ENCODE results near the gene GPI.
"Not testable (repeated sequence)": the region's sequence is repeated elsewhere in the genome, so short reads cannot be mapped to it uniquely, and the experiment has no call there.

GPI gene

GRCh38 chr19:34368338-34368737 is 3.3 kb downstream of the GPI start:
- no peak for DNase-seq

GRCh38 chr19:34369166-34369565 is 4.2 kb downstream of the GPI start:
- DNase-seq: not testable (repeated sequence)

- DNase-seq: no peak
Measured at GRCh38 chr19:34370117-34370516, 5.1 kb downstream of the GPI start.

- DNase-seq: no peak
Measured at GRCh38 chr19:34370983-34371382, 6.0 kb downstream of the GPI start.

GRCh38 chr19:34373601-34374288 is 8.7 kb downstream of the GPI start:
- DNase-seq: no peak

- DNase-seq: no peak
Measured at GRCh38 chr19:34375598-34375997, 10.6 kb downstream of the GPI start.

- no peak for DNase-seq
Measured at GRCh38 chr19:34380639-34381241, 15.7 kb downstream of the GPI start.

GRCh38 chr19:34381399-34382251 is 16.6 kb downstream of the GPI start:
- DNase-seq: no peak

- no peak for DNase-seq
Measured at GRCh38 chr19:34382471-34382870, 17.5 kb downstream of the GPI start.

- DNase-seq: no peak
Measured at GRCh38 chr19:34383599-34383998, 18.6 kb downstream of the GPI start.

- DNase-seq: no peak
Measured at GRCh38 chr19:34386645-34387445, 21.8 kb downstream of the GPI start.

GRCh38 chr19:34387446-34387810 is 22.4 kb downstream of the GPI start:
- DNase-seq: no peak

GRCh38 chr19:34388745-34389144 is 23.7 kb downstream of the GPI start:
- DNase-seq: not testable (repeated sequence)

- DNase-seq: no peak
Measured at GRCh38 chr19:34391813-34392212, 26.8 kb downstream of the GPI start.

GRCh38 chr19:34393031-34393430 is 28.0 kb downstream of the GPI start:
- no peak for DNase-seq

GRCh38 chr19:34393629-34394028 is 28.6 kb downstream of the GPI start:
- DNase-seq: no peak

- no peak for DNase-seq
Measured at GRCh38 chr19:34397853-34398252, 32.9 kb downstream of the GPI start.

- DNase-seq: no peak
Measured at GRCh38 chr19:34399886-34400285, 34.9 kb downstream of the GPI start.

GRCh38 chr19:34400844-34401243 is 35.8 kb downstream of the GPI start:
- not testable (repeated sequence) for DNase-seq

- DNase-seq: no peak
Measured at GRCh38 chr19:34402074-34402600, 37.1 kb downstream of the GPI start.

- DNase-seq: no peak
Measured at GRCh38 chr19:34403784-34404108, 38.8 kb downstream of the GPI start.

- peak; percentile 97 for DNase-seq
Measured at GRCh38 chr19:34404109-34404909, 39.3 kb downstream of the GPI start, which contains the start of gene PDCD2L. Gene PDCD2L, plus strand, starts transcription at chr19:34404399. Its CDS starts 32 bp downstream, at chr19:34404431.
